ENCODE measurements around the gene SOAT1. TPM values are rescaled to one million over a fixed set of nuclear protein-coding genes. Genes with fewer than 3 reads are reported as not detected.

SOAT1 gene
- total and polyA plus RNA-seq, 10 donors = 5.5 to 47.6 (median 29.5) TPM

GRCh38 chr1:179303200-179303785, 9.7 kb downstream of the SOAT1 start:
- no peaks in the 10 kb centered on the region for H3K27me3 ChIP-seq (replicated peaks in 1 of 7)
- H3K36me3 ChIP-seq = peaks cover 0 to 66% (median 16%) of the 10 kb centered on the region in 6 donors
- H3K27ac ChIP-seq = no peak overlapping the region
- peaks cover 4 to 49% (median 23%) of the 10 kb centered on the region in 6 donors for H3K4me1 ChIP-seq
- H3K4me3 ChIP-seq = no peak overlapping the region
- H3K9me3 ChIP-seq = no peaks in the 10 kb centered on the region
- no peak for DNase-seq
- intact Hi-C loops (cut with DNase I; ENCODE audit: low total_unique reads) = no loop called here
- TF ChIP-seq CTCF (IDR thresholded peaks at IDR 0.05 in 8 of 11, conservative IDR thresholded peaks at IDR 0.05 in 3 of 11) = no peak
- no peak for TF ChIP-seq POLR2A (IDR thresholded peaks at IDR 0.05)
- TF ChIP-seq POLR2AphosphoS5 (IDR thresholded peaks at IDR 0.05) = no peak
- WGBS, 5 donors = 84 to 94% (median 85%) methylated on average over 3 of the region's 3 CpGs

GRCh38 chr1:179305450-179305849, 11.9 kb downstream of the SOAT1 start:
- Histone ChIP-seq H3K4me3 (no peak overlapping the region), H3K4me1 (peaks cover 0 to 30% (median 4%) of the 10 kb centered on the region in 6 donors), H3K27ac (no peak overlapping the region), H3K36me3 (peaks cover 0 to 75% (median 22%) of the 10 kb centered on the region in 6 donors), H3K27me3 (replicated peaks in 1 of 7) (no peaks in the 10 kb centered on the region), H3K9me3 (no peaks in the 10 kb centered on the region)
- intact Hi-C loops (cut with DNase I; ENCODE audit: low total_unique reads) = no loop called here
- 66 to 100% (median 70%) methylated on average over 1 of the region's 1 CpG for WGBS, 5 donors
- no peak for TF ChIP-seq POLR2AphosphoS5 (IDR thresholded peaks at IDR 0.05)
- no peak for TF ChIP-seq POLR2A (IDR thresholded peaks at IDR 0.05)
- no peak for TF ChIP-seq CTCF (IDR thresholded peaks at IDR 0.05 in 8 of 11, conservative IDR thresholded peaks at IDR 0.05 in 3 of 11)
- DNase-seq = no peak

GRCh38 chr1:179310291-179310690, 16.7 kb downstream of the SOAT1 start:
- TF ChIP-seq CTCF (IDR thresholded peaks at IDR 0.05 in 8 of 11, conservative IDR thresholded peaks at IDR 0.05 in 3 of 11) (no peak), POLR2A (IDR thresholded peaks at IDR 0.05) (no peak), POLR2AphosphoS5 (IDR thresholded peaks at IDR 0.05) (no peak)
- intact Hi-C loops (cut with DNase I; ENCODE audit: low total_unique reads) = no loop called here
- H3K4me3 ChIP-seq = no peak overlapping the region
- H3K4me1 ChIP-seq = peaks cover 0 to 18% (median 3%) of the 10 kb centered on the region in 6 donors
- no peak for DNase-seq
- H3K9me3 ChIP-seq = no peaks in the 10 kb centered on the region
- H3K27me3 ChIP-seq (replicated peaks in 1 of 7) = no peaks in the 10 kb centered on the region
- WGBS, 5 donors = 57 to 88% (median 79%) methylated on average over 3 of the region's 3 CpGs
- peak overlapping the region in 1 of 8 donors; percentile 4 for H3K27ac ChIP-seq
- peaks cover 0 to 74% (median 16%) of the 10 kb centered on the region in 6 donors for H3K36me3 ChIP-seq

- Histone ChIP-seq H3K36me3 (peaks cover 0 to 70% (median 16%) of the 10 kb centered on the region in 6 donors), H3K27me3 (replicated peaks in 1 of 7) (no peaks in the 10 kb centered on the region), H3K27ac (peak overlapping the region in 1 of 8 donors; percentile 4), H3K9me3 (no peaks in the 10 kb centered on the region), H3K4me3 (no peak overlapping the region), H3K4me1 (peaks cover 0 to 18% (median 3%) of the 10 kb centered on the region in 6 donors)
- intact Hi-C loops (cut with DNase I; ENCODE audit: low total_unique reads) = no loop called here
- DNase-seq = no peak
- no peak for TF ChIP-seq CTCF (IDR thresholded peaks at IDR 0.05 in 8 of 11, conservative IDR thresholded peaks at IDR 0.05 in 3 of 11)
- TF ChIP-seq POLR2AphosphoS5 (IDR thresholded peaks at IDR 0.05) = no peak
- no peak for TF ChIP-seq POLR2A (IDR thresholded peaks at IDR 0.05)
- 81 to 89% (median 82%) methylated on average over 3 of the region's 3 CpGs for WGBS, 5 donors
Observed at GRCh38 chr1:179310721-179311120, 17.1 kb downstream of the SOAT1 start.
